GM12873 (cell line): ENCODE results near the gene AOX1.

Experiments used
- TF ChIP-seq, protein P1 (sequence below): IDR thresholded peaks from 2 replicates; pipeline ENCODE4 v1.5.1; 2012; ENCODE audit warnings: low read depth, mild to moderate bottlenecking, moderate library complexity, low read length, control low read depth; ENCODE audit not compliant: insufficient read depth; ENCODE audit errors: missing control alignments

AOX1 gene

GRCh38 chr2:200622106-200622505, 36.3 kb downstream of the AOX1 start:
- TF ChIP-seq, protein P1, sequence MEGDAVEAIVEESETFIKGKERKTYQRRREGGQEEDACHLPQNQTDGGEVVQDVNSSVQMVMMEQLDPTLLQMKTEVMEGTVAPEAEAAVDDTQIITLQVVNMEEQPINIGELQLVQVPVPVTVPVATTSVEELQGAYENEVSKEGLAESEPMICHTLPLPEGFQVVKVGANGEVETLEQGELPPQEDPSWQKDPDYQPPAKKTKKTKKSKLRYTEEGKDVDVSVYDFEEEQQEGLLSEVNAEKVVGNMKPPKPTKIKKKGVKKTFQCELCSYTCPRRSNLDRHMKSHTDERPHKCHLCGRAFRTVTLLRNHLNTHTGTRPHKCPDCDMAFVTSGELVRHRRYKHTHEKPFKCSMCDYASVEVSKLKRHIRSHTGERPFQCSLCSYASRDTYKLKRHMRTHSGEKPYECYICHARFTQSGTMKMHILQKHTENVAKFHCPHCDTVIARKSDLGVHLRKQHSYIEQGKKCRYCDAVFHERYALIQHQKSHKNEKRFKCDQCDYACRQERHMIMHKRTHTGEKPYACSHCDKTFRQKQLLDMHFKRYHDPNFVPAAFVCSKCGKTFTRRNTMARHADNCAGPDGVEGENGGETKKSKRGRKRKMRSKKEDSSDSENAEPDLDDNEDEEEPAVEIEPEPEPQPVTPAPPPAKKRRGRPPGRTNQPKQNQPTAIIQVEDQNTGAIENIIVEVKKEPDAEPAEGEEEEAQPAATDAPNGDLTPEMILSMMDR, result no peak

- TF ChIP-seq, protein P1, result no peak
These were observed 38.2 kb downstream of the AOX1 start for GRCh38 chr2:200624026-200624425.

GRCh38 chr2:200624658-200625057, 38.8 kb downstream of the AOX1 start:
- TF ChIP-seq, protein P1, result no peak

GRCh38 chr2:200625282-200625681, 39.5 kb downstream of the AOX1 start:
- TF ChIP-seq, protein P1, result no peak

- TF ChIP-seq, protein P1, result no peak
These were observed 40.1 kb downstream of the AOX1 start for GRCh38 chr2:200625958-200626363.

GRCh38 chr2:200627110-200627770, 41.4 kb downstream of the AOX1 start:
- TF ChIP-seq, protein P1, result no peak

GRCh38 chr2:200631287-200631686, 45.5 kb downstream of the AOX1 start:
- TF ChIP-seq, protein P1, result no peak
